ENCODE results near the gene LTBP4.

Gene LTBP4

DNA sequence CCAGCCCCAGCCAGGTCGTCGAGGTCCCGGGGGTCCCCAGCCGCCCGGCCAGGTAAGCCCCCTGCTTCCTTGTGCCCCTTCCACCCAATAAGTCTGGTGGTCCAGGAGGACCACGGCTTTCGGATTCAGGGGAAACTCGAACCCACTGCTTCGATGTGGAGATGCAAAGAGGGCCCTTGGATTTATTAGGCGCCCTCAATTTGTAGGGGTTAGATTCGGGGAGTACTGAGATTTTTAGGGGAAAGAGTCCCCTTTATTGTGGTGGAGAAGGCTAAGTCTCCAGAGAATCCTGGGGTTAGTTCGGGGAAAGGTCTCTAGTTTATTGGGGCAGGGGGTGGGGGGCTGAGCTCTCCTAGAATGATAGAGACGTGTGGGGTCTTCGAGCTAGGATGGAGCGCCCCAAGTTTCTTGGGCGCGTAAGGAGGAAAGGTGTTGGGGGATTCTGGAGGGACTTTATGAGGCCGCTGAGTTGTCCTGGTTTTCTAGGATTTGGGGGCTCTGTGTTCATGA, 3.8 kb upstream of the LTBP4 start:
- DNase-seq (ENCODE audit: low read depth in 2 of 2): no peak

DNA sequence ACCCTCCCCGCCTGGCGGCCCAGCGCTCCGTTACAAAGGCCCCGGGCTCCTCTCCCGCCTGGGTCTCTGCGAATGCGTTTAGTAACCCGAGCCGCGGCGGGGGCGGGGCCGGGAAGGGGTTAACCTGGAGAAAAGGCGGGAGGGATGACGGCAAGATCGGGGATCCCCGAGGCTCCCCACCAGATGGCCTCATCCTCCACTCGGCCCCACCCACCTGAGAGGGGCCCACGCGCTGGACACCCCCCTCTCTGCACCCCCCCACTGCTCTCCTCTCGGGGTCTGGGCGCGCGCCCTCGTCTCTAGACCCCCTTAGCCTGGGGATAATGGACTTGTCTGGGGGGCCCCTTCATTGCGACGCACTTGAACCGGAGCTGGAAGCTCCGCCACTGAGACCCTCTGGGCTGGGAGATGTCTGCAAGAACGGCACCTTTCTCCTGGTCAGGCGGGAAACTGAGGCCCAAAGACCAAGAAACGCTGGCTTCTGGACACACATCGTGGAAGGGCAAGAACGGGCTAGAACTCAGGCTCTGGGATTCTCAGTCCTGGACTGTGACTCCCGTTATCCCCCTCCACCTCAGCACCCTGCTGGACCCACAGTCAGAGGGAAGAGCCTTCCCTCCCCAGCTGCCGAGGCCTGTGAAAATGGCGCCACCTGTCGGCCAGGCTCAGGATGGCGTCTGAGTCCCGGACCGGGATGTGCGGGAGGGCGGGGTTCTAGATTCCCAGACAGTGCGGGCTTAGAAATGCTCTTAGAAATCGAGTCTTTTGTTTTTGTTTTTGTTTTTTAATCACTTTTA, 2.9 kb upstream of the LTBP4 start:
- DNase-seq (ENCODE audit: low read depth in 2 of 2): peak; percentile 53 to 66

DNA sequence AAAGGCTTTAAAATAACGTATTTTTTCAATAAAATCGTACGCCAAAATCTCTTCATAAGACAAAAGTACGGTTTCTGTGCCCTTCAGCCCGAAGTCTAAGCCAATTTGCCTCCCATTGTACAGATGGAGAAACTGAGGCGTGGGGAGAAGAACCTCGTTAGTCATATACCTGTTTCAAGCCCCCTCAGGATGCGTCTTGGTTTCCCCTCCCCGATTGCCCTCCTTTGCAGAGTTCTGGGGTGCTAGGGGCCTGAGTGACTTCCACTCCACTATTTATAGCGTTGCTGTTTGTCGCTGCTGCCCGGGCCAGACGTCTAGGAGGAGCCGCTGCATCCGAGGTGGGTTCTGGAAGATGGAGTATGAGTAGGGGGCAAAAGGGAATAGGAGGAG, 2.3 kb upstream of the LTBP4 start:
- DNase-seq (ENCODE audit: low read depth in 2 of 2): no peak

DNA sequence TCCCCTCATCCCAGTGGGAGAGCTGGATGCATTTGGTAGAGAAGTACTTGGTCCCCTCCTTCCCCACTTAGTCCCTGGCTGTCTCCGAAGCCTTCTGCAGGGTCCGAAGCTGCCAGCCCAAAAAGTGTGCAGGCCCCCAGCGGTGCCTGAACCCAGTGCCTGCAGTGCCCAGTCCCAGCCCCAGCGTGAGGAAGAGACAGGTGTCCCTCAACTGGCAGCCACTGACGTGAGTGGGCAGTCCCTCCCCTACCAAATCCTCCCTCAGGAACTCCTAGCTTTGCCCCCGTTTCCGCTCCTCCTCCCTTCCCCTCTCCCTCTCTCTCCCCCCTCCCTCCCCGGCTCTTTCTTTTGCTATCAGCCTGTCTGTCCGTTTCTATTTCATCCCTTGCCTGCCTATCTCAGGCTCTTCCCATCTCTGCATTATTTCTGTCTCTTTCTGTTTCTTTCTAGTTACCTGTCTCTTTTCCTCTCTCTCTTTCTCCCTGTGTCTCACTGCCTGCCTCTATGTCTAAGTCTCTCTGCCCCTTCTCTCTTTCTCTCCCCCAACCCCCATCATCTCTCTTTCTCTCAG, 1.8 kb upstream of the LTBP4 start:
- no peak for DNase-seq (ENCODE audit: low read depth in 2 of 2)

DNA sequence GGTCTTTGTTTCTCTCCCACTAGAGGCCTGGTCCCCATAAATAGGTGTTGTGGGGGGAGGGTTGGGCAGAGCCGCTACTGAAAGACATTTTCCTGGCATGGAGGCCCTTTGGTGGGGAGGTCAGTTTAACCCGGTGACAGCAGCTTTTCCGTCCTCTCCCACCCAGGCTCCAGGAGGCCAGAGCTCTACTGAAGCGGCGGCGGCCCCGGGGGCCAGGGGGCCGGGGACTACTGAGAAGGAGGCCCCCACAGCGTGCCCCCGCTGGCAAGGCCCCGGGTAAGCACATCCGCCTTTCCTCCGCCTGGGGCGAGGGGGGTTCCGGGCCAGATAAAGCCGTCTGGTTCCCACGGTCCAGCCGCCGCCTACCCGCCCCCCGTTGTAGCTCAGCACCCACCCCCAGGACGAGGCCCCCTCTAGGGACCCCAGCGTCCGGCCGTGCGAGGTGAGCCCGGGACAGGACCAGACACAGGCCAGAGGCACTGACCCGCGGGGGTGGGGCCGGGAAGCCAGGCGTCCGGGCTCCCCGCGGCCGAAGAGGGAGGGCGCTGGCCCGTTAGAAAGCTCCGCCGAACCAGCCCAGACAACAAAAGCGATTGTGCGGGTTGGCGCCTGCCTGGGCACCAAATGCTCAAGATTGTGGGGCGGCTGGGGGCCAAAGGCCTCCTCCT, 1.1 kb upstream of the LTBP4 start:
- no peak for DNase-seq (ENCODE audit: low read depth in 2 of 2)

DNA sequence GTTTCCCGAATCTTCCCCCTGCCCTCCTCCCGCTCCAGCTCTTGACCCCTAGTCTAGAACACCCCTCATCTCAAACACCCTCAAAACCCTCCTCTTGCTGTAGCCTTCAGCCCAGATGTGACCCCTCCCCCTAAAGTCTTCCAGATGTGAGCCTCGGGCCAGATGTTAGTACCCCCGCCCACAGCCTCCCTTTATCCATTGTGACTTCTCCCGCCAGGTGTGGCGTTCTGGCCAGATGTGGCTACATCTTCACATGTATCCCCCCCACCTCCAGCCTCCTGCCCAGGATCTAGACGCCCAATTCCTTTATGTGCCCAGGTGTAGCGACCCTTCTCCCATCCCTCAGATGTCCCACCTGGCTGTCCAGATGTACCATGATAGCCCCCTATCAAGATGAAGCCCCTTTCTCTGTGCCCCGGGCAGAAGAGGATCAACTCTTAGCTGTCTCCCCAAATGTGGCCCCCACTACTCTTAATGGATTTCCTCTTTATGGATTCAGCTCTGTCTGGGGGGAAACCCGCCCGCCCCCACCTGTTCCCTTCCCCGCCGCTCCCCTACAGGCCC, 517 bp upstream of the LTBP4 start:
- no peak for DNase-seq (ENCODE audit: low read depth in 2 of 2)

DNA sequence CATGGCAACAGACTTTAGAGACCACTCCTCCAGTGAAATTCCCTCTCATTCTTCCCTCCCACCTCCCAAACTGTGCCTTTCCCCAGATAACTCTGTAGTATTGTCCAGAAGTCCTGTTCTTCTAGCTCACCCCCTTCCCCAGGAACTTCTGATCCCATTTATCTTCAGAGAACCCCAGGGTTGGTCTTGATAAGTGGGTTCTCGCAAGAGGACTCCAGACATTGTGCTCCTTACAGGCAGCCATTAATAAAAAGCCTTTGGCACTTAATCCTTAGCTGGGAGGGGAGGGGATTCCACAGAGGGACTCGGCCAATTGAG, 1.9 kb downstream of the LTBP4 start:
- DNase-seq (ENCODE audit: low read depth in 2 of 2): no peak

DNA sequence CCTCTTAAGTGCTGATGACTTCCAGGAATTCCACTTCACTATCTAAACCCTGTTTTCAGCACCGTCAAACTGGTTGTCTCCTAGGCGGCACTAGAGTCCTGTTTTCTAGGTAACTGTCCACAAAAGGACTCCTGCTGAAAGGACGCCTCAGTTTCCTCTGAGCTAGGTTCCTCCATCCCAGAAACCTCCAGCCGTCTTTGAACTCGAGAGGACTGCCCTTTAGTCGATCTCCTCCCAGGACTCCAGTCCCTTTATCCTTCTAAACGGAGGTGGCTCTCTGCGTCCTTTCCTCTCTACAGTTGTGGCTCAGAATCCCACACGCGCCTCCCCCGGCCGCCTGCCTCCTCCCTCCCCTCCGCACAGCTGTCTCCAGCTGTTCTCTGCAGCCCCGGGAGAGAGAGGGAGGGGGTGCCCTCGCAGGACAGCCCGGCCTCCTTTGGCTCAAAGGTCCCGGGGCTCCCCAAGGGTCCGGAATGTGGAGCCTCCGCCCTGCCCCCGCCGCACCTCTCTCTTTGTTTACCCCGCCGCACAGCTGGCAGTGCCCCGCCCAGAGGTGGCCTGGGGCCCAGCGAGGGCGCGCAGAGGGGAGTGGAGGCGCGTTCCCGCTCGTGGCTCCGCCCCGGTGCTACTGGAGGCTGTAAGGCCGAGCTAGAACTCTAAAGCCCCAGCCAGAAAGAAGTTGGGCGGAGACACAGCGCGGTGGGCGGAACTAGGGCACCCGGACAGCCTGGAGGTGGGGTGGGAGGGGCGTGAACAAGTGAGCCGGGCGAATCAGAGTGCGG, 2.4 kb downstream of the LTBP4 start:
- peak; percentile 90 to 95 for DNase-seq (ENCODE audit: low read depth in 2 of 2)

DNA sequence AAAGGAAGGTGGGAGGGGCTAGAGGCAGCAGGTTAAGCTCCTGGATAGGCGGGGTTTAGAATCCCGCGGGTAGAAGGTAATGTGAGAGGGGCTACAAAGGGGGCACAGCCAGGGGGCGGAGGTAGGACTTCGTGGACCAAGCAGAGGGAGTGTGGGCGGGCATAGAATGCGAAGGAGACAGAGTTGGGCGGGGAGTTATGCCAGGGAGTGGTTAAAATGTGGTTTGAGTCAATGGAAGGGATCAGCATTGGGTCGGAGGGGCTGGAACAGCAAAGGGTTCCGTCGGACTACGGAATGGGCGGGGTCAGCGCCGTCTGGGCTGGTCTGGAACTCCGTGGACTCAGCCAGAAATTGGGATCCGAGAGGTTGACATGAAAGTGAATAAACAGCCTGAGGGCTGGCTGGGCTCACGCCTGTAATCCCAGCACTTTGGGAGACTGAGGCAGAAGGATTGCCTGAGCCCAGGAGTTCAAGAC, 3.0 kb downstream of the LTBP4 start:
- no peak for DNase-seq (ENCODE audit: low read depth in 2 of 2)

DNA sequence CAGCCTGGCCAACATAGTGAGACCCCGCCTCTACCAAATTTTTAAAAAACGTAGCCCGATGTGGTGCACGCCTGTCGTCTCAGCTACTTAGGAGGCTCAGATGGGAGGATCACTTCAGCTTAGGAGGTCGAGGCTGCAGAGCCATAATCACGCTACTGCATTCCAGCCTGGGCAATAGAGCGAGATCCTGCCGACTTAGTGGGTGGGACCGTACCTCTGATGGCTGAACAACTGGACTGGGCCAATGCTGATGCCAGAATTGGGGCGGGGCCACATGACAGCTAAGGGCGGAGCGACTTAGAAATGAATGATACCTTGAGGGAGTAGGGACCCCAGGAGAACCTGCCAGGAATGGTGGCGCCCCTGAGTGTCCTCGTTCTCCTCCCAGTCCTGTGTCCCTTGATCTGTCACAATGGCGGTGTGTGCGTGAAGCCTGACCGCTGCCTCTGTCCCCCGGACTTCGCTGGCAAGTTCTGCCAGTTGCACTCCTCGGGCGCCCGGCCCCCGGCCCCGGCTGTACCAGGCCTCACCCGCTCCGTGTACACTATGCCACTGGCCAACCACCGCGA, 3.6 kb downstream of the LTBP4 start:
- no peak for DNase-seq (ENCODE audit: low read depth in 2 of 2)

DNA sequence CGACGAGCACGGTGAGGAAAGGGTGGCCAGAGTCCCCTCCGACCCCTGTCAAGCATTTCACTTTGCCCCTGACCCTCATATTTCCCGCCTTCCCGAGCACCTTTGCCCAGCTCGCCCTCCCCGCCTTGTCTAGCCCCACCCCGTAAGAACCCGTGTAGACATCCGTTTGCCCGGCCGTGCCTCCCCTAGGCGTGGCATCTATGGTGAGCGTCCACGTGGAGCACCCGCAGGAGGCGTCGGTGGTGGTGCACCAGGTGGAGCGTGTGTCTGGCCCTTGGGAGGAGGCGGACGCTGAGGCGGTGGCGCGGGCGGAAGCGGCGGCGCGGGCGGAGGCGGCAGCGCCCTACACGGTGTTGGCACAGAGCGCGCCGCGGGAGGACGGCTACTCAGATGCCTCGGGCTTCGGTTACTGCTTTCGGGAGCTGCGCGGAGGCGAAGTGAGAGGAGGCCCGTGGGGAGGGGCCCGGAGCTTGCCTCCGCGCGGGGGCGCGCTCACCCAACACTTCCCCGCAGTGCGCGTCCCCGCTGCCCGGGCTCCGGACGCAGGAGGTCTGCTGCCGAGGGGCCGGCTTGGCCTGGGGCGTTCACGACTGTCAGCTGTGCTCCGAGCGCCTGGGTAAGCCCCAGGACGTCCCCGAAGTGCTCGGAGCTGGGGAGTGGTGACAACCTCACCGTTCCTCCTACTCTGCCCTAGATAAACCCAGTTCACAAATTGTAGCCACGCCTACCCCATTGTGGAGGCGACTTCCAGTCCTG, 4.2 kb downstream of the LTBP4 start:
- peak; percentile 65 to 78 for DNase-seq (ENCODE audit: low read depth in 2 of 2)

DNA sequence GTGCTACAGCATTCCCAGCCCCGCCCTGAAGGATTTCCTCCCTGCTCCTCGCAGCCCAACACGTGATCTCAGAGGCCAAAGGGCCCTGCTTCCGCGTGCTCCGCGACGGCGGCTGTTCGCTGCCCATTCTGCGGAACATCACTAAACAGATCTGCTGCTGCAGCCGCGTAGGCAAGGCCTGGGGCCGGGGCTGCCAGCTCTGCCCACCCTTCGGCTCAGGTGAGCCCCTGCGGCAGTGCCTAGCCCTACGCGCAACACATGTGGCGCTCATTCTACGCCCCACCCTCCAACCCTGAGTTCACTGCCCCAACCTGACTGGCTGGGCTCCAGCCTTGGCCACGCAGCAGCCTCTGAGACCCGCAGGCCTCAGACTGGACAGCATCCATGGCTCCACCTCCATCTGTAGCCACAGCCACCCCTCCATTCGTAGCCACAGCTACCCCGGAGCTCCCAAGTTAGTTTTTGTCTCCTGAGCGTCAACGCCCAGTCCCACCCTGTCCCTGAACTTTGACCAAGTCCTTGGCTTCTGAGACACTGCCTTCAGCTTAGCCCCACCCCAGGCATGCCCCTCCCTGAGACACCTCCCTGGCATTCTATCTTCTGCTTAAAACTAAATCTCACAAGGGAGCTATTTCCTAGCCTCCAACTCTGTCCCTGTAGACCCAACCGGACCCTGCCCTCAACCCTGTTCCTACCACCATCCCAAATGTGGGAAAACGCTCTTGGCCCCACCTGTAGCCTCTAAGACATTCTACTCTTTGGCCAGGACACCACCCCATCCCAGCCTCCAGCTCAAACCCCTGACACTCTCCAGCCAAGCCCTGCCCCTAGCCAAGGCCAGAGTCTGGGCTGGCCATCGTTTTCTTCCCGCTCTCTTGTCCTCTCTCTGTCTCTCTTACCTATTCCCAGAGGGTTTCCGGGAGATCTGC, 6.4 kb downstream of the LTBP4 start:
- DNase-seq (ENCODE audit: low read depth in 2 of 2): no peak

DNA sequence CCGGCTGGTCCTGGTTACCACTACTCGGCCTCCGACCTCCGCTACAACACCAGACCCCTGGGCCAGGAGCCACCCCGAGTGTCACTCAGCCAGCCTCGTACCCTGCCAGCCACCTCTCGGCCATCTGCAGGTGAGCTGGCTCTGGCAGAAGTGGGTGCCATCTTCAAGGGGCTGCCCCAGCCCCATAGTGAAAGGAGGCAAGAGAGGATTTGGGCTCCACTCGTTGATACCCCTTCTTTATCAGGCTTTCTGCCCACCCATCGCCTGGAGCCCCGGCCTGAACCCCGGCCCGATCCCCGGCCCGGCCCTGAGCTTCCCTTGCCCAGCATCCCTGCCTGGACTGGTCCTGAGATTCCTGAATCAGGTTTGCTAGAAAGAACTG, 7.1 kb downstream of the LTBP4 start:
- DNase-seq (ENCODE audit: low read depth in 2 of 2): no peak

DNA sequence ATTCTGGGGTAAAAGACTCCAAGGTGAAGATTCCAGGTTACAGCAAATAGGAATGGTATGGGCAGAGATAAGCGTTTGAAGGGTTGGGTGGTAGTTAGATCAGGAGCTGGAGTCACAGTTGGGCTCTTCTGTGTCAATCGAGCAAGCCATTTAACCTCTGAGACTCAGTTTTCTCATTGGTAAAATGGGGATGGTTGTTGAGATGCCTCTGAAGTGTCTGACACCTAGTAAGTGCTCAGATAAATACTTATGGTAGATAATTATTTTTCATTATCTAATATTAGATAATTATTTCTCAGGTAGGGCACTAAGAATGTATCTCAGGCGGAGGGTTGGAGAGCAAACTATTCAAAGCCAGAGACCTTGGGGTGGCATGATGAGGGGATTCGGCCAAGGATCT, 7.8 kb downstream of the LTBP4 start:
- no peak for DNase-seq (ENCODE audit: low read depth in 2 of 2)

DNA sequence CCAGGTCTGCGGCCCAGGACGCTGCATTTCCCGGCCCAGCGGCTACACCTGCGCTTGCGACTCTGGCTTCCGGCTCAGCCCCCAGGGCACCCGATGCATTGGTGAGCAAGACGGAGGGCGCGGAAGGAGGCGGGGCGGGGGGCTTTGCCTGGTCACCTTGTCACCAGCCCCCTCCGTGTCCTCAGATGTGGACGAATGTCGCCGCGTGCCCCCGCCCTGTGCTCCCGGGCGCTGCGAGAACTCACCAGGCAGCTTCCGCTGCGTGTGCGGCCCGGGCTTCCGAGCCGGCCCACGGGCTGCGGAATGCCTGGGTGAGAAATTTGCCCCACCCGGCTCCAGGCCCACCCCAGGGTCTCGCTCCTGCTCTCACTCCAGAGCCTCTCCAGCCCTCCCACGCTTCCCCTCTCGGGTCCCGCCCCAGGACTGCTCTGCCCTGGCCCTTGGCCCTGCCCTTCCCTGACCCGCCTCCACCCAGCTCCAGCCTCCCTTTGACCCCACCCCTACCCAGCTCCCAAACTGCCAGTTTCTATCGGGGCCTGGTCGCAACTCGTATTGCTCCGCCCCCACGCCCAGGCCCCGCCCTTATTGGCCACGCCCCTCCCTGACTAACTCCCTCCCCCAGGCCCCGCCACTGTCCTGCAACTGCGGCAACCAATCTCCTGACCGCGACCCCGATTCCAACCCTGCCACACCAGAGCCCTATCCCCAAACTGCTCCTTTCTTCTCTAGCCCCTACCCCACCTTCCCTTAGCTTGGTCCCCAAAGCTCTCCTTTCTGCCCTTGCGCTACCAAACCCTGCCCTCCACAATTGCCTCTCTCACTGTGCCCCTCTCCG, 8.6 kb downstream of the LTBP4 start:
- peak; percentile 75 to 82 for DNase-seq (ENCODE audit: low read depth in 2 of 2)

DNA sequence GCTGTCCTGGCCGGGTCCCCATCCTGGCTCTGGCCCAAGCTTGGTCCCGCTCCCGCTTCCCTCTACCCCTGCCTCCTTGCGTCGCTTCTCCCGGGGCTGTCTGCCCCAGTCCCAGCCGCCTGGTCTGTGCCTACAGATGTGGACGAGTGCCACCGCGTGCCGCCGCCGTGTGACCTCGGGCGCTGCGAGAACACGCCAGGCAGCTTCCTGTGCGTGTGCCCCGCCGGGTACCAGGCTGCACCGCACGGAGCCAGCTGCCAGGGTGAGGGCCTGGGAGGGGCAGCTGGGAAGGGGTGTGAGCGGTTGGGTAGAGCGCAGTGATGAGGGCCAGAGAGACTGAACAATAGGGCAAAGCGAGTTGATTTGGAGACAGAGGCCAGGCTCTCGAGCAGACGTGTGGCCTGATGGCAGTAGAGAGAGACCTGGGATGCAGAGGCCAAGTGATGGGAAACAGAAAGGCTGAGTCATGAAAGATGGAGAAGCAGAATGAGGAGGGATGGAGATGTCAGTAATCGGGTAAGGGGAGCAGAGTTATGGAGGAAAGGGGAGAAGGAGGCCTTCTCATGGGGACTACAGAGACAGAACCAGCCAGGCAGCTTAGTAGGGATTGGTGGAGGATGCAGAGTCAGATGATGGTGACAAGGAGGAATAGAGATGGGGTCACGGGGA, 9.4 kb downstream of the LTBP4 start:
- no peak for DNase-seq (ENCODE audit: low read depth in 2 of 2)

DNA sequence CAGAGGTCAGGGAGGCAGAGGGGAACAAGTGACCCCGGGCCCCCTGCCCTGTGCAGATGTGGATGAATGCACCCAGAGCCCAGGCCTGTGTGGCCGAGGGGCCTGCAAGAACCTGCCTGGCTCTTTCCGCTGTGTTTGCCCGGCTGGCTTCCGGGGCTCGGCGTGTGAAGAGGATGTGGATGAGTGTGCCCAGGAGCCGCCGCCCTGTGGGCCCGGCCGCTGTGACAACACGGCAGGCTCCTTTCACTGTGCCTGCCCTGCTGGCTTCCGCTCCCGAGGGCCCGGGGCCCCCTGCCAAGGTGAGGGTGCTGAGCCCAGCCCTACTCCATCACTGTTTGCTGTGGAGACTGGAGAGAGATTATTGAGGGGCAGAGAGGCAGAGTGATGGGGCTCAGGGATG, 9.9 kb downstream of the LTBP4 start:
- DNase-seq (ENCODE audit: low read depth in 2 of 2): no peak

Data from activated CD8-positive, alpha-beta memory T cell treated with anti-CD3 and anti-CD28 coated beads for 4 hours (primary cell).